ENCODE data around the gene CACNB4.

DNA sequence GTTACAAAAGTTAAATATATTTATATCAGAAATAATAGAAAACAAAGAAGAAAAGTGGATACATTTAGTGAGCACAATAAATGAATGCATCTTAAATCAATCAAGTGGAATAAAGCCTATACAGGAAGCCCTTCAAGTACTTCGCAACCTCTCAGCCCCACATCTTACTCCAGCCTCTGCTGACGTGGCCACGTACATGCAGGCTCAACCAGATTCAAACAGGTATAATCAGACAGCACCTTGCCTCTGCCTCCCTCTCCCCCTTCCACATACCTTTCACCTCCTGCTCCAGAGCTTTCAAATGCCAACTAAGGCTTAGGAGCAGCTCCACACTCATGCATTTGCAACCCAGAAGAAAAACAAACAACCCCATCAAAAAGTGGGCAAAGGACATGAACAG lies 32.9 kb downstream of the CACNB4 start:
- no peak for TF ChIP-seq POLR2AphosphoS5 (IDR thresholded peaks at IDR 0.05; ENCODE audit: low read depth, low read length)
- TF ChIP-seq, protein P1, sequence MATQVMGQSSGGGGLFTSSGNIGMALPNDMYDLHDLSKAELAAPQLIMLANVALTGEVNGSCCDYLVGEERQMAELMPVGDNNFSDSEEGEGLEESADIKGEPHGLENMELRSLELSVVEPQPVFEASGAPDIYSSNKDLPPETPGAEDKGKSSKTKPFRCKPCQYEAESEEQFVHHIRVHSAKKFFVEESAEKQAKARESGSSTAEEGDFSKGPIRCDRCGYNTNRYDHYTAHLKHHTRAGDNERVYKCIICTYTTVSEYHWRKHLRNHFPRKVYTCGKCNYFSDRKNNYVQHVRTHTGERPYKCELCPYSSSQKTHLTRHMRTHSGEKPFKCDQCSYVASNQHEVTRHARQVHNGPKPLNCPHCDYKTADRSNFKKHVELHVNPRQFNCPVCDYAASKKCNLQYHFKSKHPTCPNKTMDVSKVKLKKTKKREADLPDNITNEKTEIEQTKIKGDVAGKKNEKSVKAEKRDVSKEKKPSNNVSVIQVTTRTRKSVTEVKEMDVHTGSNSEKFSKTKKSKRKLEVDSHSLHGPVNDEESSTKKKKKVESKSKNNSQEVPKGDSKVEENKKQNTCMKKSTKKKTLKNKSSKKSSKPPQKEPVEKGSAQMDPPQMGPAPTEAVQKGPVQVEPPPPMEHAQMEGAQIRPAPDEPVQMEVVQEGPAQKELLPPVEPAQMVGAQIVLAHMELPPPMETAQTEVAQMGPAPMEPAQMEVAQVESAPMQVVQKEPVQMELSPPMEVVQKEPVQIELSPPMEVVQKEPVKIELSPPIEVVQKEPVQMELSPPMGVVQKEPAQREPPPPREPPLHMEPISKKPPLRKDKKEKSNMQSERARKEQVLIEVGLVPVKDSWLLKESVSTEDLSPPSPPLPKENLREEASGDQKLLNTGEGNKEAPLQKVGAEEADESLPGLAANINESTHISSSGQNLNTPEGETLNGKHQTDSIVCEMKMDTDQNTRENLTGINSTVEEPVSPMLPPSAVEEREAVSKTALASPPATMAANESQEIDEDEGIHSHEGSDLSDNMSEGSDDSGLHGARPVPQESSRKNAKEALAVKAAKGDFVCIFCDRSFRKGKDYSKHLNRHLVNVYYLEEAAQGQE (IDR thresholded peaks at IDR 0.05; ENCODE audit: insufficient read depth in 1 of 2, low read depth in 2 of 2, low read length in 2 of 2) = no peak
- TF ChIP-seq SIN3A (IDR thresholded peaks at IDR 0.05; ENCODE audit: borderline replicate concordance, insufficient read depth, low read length) = no peak

Measured in PFSK-1 (cell line).